Gastrocnemius medialis (tissue), 4 donors: Measurements from ENCODE around the gene USP12.

Source experiments
- POLR2A ChIP-seq, 2 donors: fragments of 450-650 bp; IDR thresholded peaks; one replicate each; pipeline ENCODE4 v1.6.1; 2017; ENCODE audit warnings: antibody characterized with exemption in 2 of 2, mild to moderate bottlenecking in 2 of 2, moderate library complexity in 2 of 2
- TF ChIP-seq, protein P1 (sequence below), 5 experiments: fragments of 450-650 bp in 3 of 5; fragments of 200-600 bp in 2 of 5; sonication (generic) in 2 of 5; IDR thresholded peaks in 4 of 5; conservative IDR thresholded peaks in 1 of 5; 1 replicate in 4 of 5; 2 replicates in 1 of 5; pipeline ENCODE4 v1.5.1; 2016 to 2019; ENCODE audit warnings: antibody characterized with exemption in 5 of 5, mild to moderate bottlenecking in 3 of 5, moderate library complexity in 3 of 5

DNA sequence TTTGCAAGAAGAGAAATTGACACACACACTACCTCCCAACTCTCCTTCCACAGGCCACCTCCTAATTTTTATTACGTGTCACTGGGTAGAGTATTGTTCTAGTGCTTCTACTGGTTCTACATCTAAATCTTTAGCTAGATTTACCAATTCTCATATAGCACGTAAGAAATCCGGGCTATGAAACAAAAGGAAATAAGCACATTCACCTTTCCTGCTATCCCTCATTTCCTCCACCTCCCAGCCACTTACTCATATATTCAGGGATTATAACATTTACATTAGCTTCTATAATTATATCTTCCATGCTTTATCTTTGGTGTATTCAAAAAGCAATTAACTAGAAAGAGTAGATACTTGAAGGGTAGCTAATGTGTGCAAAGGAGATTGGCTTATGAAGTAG, 39.7 kb downstream of the USP12 start:
- TF ChIP-seq, protein P1, sequence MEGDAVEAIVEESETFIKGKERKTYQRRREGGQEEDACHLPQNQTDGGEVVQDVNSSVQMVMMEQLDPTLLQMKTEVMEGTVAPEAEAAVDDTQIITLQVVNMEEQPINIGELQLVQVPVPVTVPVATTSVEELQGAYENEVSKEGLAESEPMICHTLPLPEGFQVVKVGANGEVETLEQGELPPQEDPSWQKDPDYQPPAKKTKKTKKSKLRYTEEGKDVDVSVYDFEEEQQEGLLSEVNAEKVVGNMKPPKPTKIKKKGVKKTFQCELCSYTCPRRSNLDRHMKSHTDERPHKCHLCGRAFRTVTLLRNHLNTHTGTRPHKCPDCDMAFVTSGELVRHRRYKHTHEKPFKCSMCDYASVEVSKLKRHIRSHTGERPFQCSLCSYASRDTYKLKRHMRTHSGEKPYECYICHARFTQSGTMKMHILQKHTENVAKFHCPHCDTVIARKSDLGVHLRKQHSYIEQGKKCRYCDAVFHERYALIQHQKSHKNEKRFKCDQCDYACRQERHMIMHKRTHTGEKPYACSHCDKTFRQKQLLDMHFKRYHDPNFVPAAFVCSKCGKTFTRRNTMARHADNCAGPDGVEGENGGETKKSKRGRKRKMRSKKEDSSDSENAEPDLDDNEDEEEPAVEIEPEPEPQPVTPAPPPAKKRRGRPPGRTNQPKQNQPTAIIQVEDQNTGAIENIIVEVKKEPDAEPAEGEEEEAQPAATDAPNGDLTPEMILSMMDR (IDR thresholded peaks at IDR 0.05 in 4 of 5, conservative IDR thresholded peaks at IDR 0.05 in 1 of 5) = no peak
- TF ChIP-seq POLR2A (IDR thresholded peaks at IDR 0.05) = no peak
